Duodenal mucosa (tissue), 2 donors: Measurements from ENCODE around the gene SLC7A14.

ENCODE experiments used
- H3K27ac ChIP-seq: one replicate; pipeline ENCODE4 v1.7.0; 2013; ENCODE audit warnings: low read depth, low read length
- H3K27me3 ChIP-seq, 2 donors: one replicate each; pipeline ENCODE4 v1.7.0; 2013; ENCODE audit warnings: low read length in 2 of 2, control low read depth in 1 of 2; ENCODE audit not compliant: insufficient read depth in 2 of 2, control insufficient read depth in 1 of 2
- H3K36me3 ChIP-seq, 2 donors: one replicate each; pipeline ENCODE4 v1.7.0; 2013; ENCODE audit warnings: low read length in 2 of 2, control low read depth in 1 of 2; ENCODE audit not compliant: insufficient read depth in 2 of 2, control insufficient read depth in 1 of 2
- H3K4me1 ChIP-seq, 2 donors: one replicate each; pipeline ENCODE4 v1.7.0; 2013; ENCODE audit warnings: low read length in 2 of 2, control low read depth in 1 of 2; ENCODE audit not compliant: insufficient read depth in 2 of 2, control insufficient read depth in 1 of 2
- H3K4me3 ChIP-seq, 2 donors: one replicate each; pipeline ENCODE4 v1.7.0; 2013; ENCODE audit warnings: low read length in 2 of 2, low read depth in 1 of 2
- H3K9ac ChIP-seq, 2 donors: one replicate each; pipeline ENCODE4 v1.7.0; 2013; ENCODE audit warnings: low read length in 2 of 2, low read depth in 1 of 2
- H3K9me3 ChIP-seq, 2 donors: one replicate each; pipeline ENCODE4 v1.7.0; 2013; ENCODE audit warnings: low read length in 2 of 2, control low read depth in 1 of 2; ENCODE audit not compliant: control insufficient read depth in 1 of 2

SLC7A14 gene

DNA sequence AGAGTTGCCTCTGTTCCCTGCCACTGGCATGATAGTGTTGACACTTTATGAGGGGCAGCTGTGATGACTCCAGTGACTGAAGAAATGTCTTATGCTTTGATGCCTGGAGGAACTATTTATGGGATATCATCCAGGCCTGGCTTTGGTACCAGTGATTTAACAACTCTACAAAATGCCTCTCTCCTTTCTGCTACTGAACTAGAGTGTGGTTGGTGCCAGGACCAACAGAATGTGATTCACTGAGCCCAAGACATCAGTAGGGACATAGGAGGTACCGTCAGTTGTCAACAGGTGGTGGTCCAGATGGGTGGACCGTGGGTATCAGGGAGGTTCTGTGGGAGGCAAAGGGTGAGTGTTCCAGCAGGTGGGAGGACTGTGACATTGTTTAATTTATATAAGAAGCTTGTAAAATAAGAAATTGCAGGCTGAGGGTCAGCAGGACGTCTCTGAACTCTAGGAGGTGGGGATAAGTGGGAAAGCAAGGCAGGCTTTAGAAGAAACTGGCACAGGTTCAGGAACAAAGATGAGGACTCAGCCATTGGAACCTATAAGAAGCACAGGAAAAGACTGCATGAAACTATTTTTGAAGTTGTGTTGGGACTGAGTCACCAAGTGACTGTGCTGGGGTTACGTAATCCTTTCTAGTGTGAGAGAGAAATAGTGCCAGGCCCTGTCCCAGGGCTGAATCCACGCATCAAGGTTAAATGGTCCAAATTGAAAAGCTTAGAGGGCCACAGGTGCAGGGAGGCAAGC, 28.5 kb upstream of the SLC7A14 start:
- Histone ChIP-seq H3K4me1 (no peaks in the 10 kb centered on the region), H3K27ac (no peak overlapping the region), H3K27me3 (no peaks in the 10 kb centered on the region), H3K4me3 (no peak overlapping the region), H3K9ac (no peak overlapping the region), H3K36me3 (no peaks in the 10 kb centered on the region), H3K9me3 (no peaks in the 10 kb centered on the region)

GRCh38 chr3:170611751-170612150, 25.9 kb upstream of the SLC7A14 start:
- H3K27me3 ChIP-seq, result no peaks in the 10 kb centered on the region
- no peak overlapping the region for H3K27ac ChIP-seq
- no peaks in the 10 kb centered on the region for H3K4me1 ChIP-seq
- H3K36me3 ChIP-seq, result no peaks in the 10 kb centered on the region
- no peaks in the 10 kb centered on the region for H3K9me3 ChIP-seq
- no peak overlapping the region for H3K9ac ChIP-seq
- no peak overlapping the region for H3K4me3 ChIP-seq

DNA sequence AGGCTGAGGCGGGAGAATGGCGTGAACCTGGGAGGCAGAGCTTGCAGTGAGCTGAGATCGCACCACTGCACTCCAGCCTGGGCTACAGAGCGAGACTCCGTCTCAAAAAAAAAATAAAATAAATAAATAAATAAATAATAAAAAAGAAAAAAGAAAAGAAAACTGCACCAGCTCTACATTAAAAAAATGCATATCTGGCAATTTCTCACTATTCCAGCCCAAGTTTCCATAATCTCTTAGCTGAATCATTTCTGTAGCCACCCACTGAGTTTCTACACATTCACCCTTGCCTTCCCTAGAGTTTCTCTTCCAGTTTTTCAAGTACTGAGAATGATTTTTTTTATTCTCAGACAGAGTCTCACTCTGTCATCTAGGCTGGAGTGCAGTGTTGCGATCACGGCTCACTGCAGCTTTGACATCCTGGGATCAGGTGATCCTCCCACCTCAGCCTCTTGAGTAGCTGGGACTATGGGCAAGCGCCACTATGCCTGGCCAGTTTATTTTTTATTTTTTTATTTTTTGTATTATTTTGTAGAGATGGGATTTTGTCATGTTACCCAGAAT, 24.5 kb upstream of the SLC7A14 start:
- no peak overlapping the region for H3K9ac ChIP-seq
- H3K27me3 ChIP-seq, result no peaks in the 10 kb centered on the region
- no peaks in the 10 kb centered on the region for H3K36me3 ChIP-seq
- no peak overlapping the region for H3K27ac ChIP-seq
- no peaks in the 10 kb centered on the region for H3K4me1 ChIP-seq
- H3K4me3 ChIP-seq, result no peak overlapping the region
- H3K9me3 ChIP-seq, result no peaks in the 10 kb centered on the region

- no peaks in the 10 kb centered on the region for H3K9me3 ChIP-seq
- no peaks in the 10 kb centered on the region for H3K36me3 ChIP-seq
- H3K27ac ChIP-seq, result no peak overlapping the region
- H3K9ac ChIP-seq, result no peak overlapping the region
- no peaks in the 10 kb centered on the region for H3K4me1 ChIP-seq
- H3K4me3 ChIP-seq, result no peak overlapping the region
- H3K27me3 ChIP-seq, result no peaks in the 10 kb centered on the region
Measured at GRCh38 chr3:170608475-170608874, 22.6 kb upstream of the SLC7A14 start.

- H3K4me3 ChIP-seq, result no peak overlapping the region
- H3K27ac ChIP-seq, result no peak overlapping the region
- no peaks in the 10 kb centered on the region for H3K9me3 ChIP-seq
- H3K27me3 ChIP-seq, result no peaks in the 10 kb centered on the region
- H3K9ac ChIP-seq, result no peak overlapping the region
- H3K4me1 ChIP-seq, result no peaks in the 10 kb centered on the region
- H3K36me3 ChIP-seq, result no peaks in the 10 kb centered on the region
Measured at GRCh38 chr3:170606675-170607074, 20.8 kb upstream of the SLC7A14 start.

GRCh38 chr3:170605490-170605889, 19.6 kb upstream of the SLC7A14 start:
- no peak overlapping the region for H3K9ac ChIP-seq
- H3K27ac ChIP-seq, result no peak overlapping the region
- no peak overlapping the region for H3K4me3 ChIP-seq

DNA sequence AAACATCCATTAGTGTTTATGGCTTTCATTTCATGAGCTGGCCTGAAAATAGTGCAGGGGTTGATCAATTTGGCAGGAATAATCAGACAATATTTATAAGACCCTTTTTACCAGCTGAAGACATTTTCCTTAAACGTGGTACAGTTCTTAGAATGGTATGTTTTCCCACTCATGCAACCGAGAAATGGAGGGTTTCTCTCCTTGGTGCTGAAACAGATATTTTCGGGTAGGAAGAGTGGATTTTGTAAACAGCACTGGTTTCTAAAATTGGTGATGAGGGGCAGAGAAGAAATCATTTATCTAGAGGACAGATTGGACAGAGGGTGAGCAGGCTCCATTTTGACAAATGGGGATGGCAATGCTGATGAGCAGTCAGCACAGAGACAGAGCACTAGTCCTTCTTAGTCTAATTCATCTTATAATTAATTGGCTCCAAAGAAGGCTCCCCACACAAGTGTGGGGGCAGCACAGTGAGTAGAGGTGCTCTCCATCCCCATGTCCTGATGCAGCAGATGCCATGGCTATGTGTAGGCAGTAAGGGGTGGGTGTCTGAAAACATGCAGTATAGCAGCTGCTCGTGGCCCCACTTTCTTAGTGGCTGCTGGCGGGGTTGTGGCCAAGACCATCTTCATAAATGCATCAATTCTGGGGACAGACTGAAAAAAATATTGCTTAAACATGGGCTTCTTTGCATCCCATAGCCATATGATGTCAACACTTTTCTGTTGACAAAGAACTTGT, 18.1 kb upstream of the SLC7A14 start:
- H3K36me3 ChIP-seq, result no peaks in the 10 kb centered on the region
- H3K27ac ChIP-seq, result no peak overlapping the region
- peaks cover 6 to 9% of the 10 kb centered on the region in 2 donors for H3K4me1 ChIP-seq
- H3K9me3 ChIP-seq, result no peaks in the 10 kb centered on the region
- H3K4me3 ChIP-seq, result no peak overlapping the region
- no peaks in the 10 kb centered on the region for H3K27me3 ChIP-seq
- no peak overlapping the region for H3K9ac ChIP-seq

More at GRCh38 chr3:170605490-170605889, 19.6 kb upstream of the SLC7A14 start:
- Histone ChIP-seq H3K27me3 (no peaks in the 10 kb centered on the region), H3K9me3 (no peaks in the 10 kb centered on the region), H3K36me3 (no peaks in the 10 kb centered on the region), H3K4me1 (peaks cover 1 to 2% of the 10 kb centered on the region in 2 donors)

DNA sequence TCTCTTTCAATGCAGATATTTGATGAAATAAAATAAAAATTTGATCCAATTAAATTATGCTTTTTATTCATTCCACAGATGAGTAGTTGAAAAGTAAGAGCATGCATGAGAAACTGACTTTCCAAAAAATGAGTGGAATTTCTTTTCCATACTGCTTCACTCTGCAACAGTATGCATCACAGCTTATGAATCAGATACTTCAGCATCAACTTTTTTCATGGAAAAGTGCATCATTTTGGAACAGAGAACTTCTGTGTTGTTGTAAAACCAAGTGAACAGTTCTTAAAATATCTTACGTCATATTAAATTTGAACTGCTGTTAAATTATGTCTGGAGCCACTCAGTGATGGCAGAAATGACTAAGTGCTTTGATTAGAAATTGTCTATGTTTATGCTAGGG, 16.7 kb upstream of the SLC7A14 start:
- H3K27me3 ChIP-seq, result no peaks in the 10 kb centered on the region
- no peak overlapping the region for H3K27ac ChIP-seq
- H3K9ac ChIP-seq, result no peak overlapping the region
- peaks cover 6 to 9% of the 10 kb centered on the region in 2 donors for H3K4me1 ChIP-seq
- H3K9me3 ChIP-seq, result no peaks in the 10 kb centered on the region
- H3K36me3 ChIP-seq, result no peaks in the 10 kb centered on the region
- H3K4me3 ChIP-seq, result no peak overlapping the region

DNA sequence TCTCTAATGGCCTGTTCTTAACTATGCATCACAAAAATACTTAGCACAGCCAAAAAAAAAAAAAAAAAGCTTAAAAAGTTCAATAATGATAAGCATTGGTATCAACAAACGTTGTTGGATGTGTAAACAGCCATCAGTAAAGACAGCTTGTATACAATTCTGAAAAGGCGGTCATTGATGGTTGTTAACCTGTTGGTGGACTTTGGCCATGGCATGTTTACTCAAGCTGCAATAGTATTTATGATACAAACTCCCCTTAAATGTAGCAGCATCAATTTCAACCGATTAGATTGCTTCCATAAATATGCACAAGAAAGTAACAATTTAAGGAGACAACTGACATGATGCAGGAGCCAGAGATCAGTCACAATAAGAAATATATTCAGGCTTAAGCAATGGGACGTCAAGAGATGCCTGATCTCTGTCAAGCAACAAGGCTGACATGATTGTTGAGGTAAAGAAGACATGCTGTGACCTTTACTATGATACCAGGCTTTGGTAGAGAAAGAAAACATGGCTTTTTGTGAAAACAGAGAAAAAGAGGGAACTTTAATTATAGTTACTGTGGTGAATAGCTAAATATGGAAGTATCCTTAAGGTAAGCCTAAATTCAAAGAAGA, 14.2 kb upstream of the SLC7A14 start:
- Histone ChIP-seq H3K9me3 (no peaks in the 10 kb centered on the region), H3K4me1 (peaks cover 6 to 9% of the 10 kb centered on the region in 2 donors), H3K9ac (no peak overlapping the region), H3K36me3 (no peaks in the 10 kb centered on the region), H3K4me3 (no peak overlapping the region), H3K27ac (no peak overlapping the region), H3K27me3 (no peaks in the 10 kb centered on the region)

DNA sequence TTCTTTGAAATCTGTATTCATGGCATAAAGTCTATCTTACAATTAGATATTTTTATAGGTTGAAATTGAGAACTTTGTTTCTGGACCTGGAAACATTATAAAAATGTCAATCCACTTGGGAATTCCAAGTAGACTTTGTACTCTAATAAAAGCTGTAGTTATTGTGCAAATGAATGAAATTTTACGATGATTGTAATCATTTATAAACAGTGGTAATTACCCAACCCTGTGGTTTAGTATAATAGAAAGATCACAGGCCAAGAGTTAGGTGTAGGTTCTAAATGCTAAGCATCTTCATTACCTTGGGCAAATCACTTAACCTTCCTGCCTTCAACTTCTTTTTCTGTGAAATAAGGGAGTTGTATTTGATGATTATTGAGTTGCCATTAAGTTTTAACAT, 13.2 kb upstream of the SLC7A14 start:
- H3K4me1 ChIP-seq, result peaks cover 6 to 9% of the 10 kb centered on the region in 2 donors
- H3K9me3 ChIP-seq, result no peaks in the 10 kb centered on the region
- no peak overlapping the region for H3K27ac ChIP-seq
- no peaks in the 10 kb centered on the region for H3K36me3 ChIP-seq
- no peak overlapping the region for H3K4me3 ChIP-seq
- H3K9ac ChIP-seq, result no peak overlapping the region
- H3K27me3 ChIP-seq, result no peaks in the 10 kb centered on the region
